HepG2 (cell line): ENCODE data around the gene PHF21B. TPM values are rescaled to one million over a fixed set of nuclear protein-coding genes. Genes with fewer than 3 reads are reported as not detected.

Experiments
- ATAC-seq: fragments of 200-7000 bp; cut with Tn5 transposase; 3 replicates; pipeline ENCODE4 v1.9.1; 2020; ENCODE audit warnings: mild to moderate bottlenecking, moderate library complexity
- BruUV-seq: library from RNA; stranded (reverse); fragments of 400-500 nt; replicated peaks from 2 replicates; lab custom pipeline; 2021; lab: Mats Ljungman, UMichigan
- CTCF ChIA-PET: fragments of 300-600 bp; formaldehyde crosslinking; extraction: SDS; loops from one replicate; lab custom pipeline; 2021; ENCODE audit warnings: low total read pairs, inconsistent platforms, low intra/inter-chr PET ratio; lab: Yijun Ruan, JAX
- POLR2A ChIA-PET: fragments of 350-600 bp; sonication (Branson Sonifier 250); formaldehyde crosslinking; loops from one replicate; lab custom pipeline; 2020; ENCODE audit warnings: antibody characterized with exemption, inconsistent platforms; lab: Yijun Ruan, JAX
- DNase-seq: peaks from one replicate; pipeline ENCODE4 v3.0.0-alpha.2; 2015; ENCODE audit warnings: low spot score
- FAIRE-seq: peaks from 3 replicates; lab custom pipeline; 2011; peaks lifted over from hg19 to GRCh38; lab: Jason Lieb, UNC
- H2AFZ ChIP-seq: one replicate; pipeline ENCODE4 v1.6.1; 2011; ENCODE audit warnings: low read length, inconsistent platforms
- H3K27ac ChIP-seq: fragments of 300-600 bp; 3 replicates; pipeline ENCODE4 v1.8.0; 2011; ENCODE audit warnings: mixed run types, mild to moderate bottlenecking, mixed read lengths, low read length, inconsistent platforms; ENCODE audit not compliant: insufficient read depth; ENCODE audit errors: extremely low read length
- H3K27me3 ChIP-seq, 2 experiments: fragments of 200-600 bp in 1 of 2; 2 replicates in 1 of 2; 3 replicates in 1 of 2; pipeline versions ENCODE4 v1.6.0 to v1.8.0; 2011; ENCODE audit warnings: low read length in 2 of 2, mild to moderate bottlenecking in 2 of 2, moderate library complexity in 2 of 2, inconsistent platforms in 1 of 2; ENCODE audit not compliant: insufficient read depth in 2 of 2, control insufficient read depth in 1 of 2
- H3K36me3 ChIP-seq, 2 experiments: fragments of 200-600 bp in 1 of 2; replicated peaks in 1 of 2; 2 replicates in 1 of 2; 3 replicates in 1 of 2; pipeline versions ENCODE4 v1.5.1 to v1.8.0; 2011; ENCODE audit warnings: low read length in 2 of 2, inconsistent platforms in 1 of 2; ENCODE audit not compliant: insufficient read depth in 2 of 2, control insufficient read depth in 1 of 2
- H3K4me1 ChIP-seq: 2 replicates; pipeline ENCODE4 v1.5.1; 2012; ENCODE audit warnings: low read length, inconsistent platforms; ENCODE audit not compliant: insufficient read depth
- H3K4me2 ChIP-seq: 2 replicates; pipeline ENCODE4 v1.6.0; 2011; ENCODE audit warnings: low read depth, low read length, inconsistent platforms
- H3K4me3 ChIP-seq, 3 experiments: fragments of 200-600 bp in 1 of 3; sonication (generic), shearing (Covaris generic) in 1 of 3; replicated peaks in 1 of 3; 2 replicates each; pipeline ENCODE4 v1.5.1; 2011 to 2016; ENCODE audit warnings: low read length in 3 of 3, inconsistent platforms in 2 of 3, low read depth in 2 of 3, mild to moderate bottlenecking in 2 of 3, control low read depth in 1 of 3, mixed read lengths in 1 of 3; ENCODE audit not compliant: insufficient read depth in 1 of 3
- H3K79me2 ChIP-seq: one replicate; pipeline ENCODE4 v1.6.1; 2011; ENCODE audit warnings: low read length, inconsistent platforms; ENCODE audit not compliant: insufficient read depth
- H3K9ac ChIP-seq: 2 replicates; pipeline ENCODE4 v1.6.0; 2011; ENCODE audit warnings: mild to moderate bottlenecking, low read depth, low read length, inconsistent platforms; ENCODE audit not compliant: insufficient read depth
- H3K9me3 ChIP-seq: 2 replicates; pipeline ENCODE4 v1.5.1; 2012; ENCODE audit warnings: mild to moderate bottlenecking, low read length
- H4K20me1 ChIP-seq: 2 replicates; pipeline ENCODE4 v1.6.0; 2011; ENCODE audit warnings: inconsistent platforms, mild to moderate bottlenecking, low read length, moderate library complexity; ENCODE audit not compliant: insufficient read depth
- CHCHD3 ChIP-seq: sonication (generic); formaldehyde crosslinking; IDR thresholded peaks from 2 replicates; pipeline ENCODE4 v1.8.0; 2022; ENCODE audit warnings: mild to moderate bottlenecking, missing genetic modification reagents, moderate library complexity
- DRAP1 ChIP-seq: IDR thresholded peaks from 2 replicates; pipeline ENCODE4 v1.6.1; 2016; ENCODE audit warnings: missing genetic modification reagents, missing compliant biosample characterization
- FOSL1 ChIP-seq: sonication (generic); formaldehyde crosslinking; IDR thresholded peaks from 2 replicates; pipeline ENCODE4 v1.9.0; 2021; ENCODE audit warnings: missing genetic modification reagents, borderline replicate concordance
- HINFP ChIP-seq: sonication (generic); formaldehyde crosslinking; IDR thresholded peaks from 2 replicates; pipeline ENCODE4 v1.4.0; 2020; ENCODE audit warnings: low read depth, mild to moderate bottlenecking, missing genetic modification reagents
- LCORL ChIP-seq, 2 experiments: fragments of 450-650 bp in 1 of 2; sonication (generic) in 1 of 2; formaldehyde crosslinking in 1 of 2; IDR thresholded peaks; 2 replicates each; pipeline versions ENCODE4 v1.5.0 to v1.6.1; 2017 to 2020; ENCODE audit warnings: antibody characterized with exemption in 1 of 2, missing genetic modification reagents in 1 of 2
- MAFK ChIP-seq, 2 experiments: IDR thresholded peaks in 1 of 2; conservative IDR thresholded peaks in 1 of 2; 2 replicates each; pipeline ENCODE4 v1.6.1; 2011; ENCODE audit warnings: improper control_type of control experiment in 2 of 2, low read length in 2 of 2
- SP2 ChIP-seq: sonication (generic); formaldehyde crosslinking; IDR thresholded peaks from 2 replicates; pipeline ENCODE4 v1.5.1; 2020; ENCODE audit warnings: mild to moderate bottlenecking, missing genetic modification reagents
- SYNCRIP ChIP-seq: fragments of 200-400 bp; formaldehyde crosslinking; IDR thresholded peaks from 2 replicates; pipeline ENCODE4 v1.6.1; 2018; ENCODE audit warnings: mild to moderate bottlenecking, low read depth, low read length; ENCODE audit not compliant: insufficient read depth
- ZFP36L1 ChIP-seq: sonication (generic); formaldehyde crosslinking; IDR thresholded peaks from 2 replicates; pipeline ENCODE4 v1.8.0; 2022; ENCODE audit warnings: mild to moderate bottlenecking, missing genetic modification reagents, moderate library complexity
- ZNF775 ChIP-seq: sonication (generic); formaldehyde crosslinking; IDR thresholded peaks from 2 replicates; pipeline ENCODE4 v1.4.0; 2020; ENCODE audit warnings: missing genetic modification reagents, mild to moderate bottlenecking, moderate library complexity, borderline replicate concordance
- WGBS: methylation state at CpG from one replicate; pipeline ENCODE4 v1.1.6; 2017; ENCODE audit warnings: low lambda C conversion rate; 5-methylcytosine and 5-hydroxymethylcytosine counted together
- in situ Hi-C: cut with HindIII; loops from 2 replicates; pipeline ENCODE4 v1.10.0; 2017; ENCODE audit warnings: low pct_unique_long_range_greater_than_20kb; ENCODE audit not compliant: extremely low pct_ligation_motif_present
- intact Hi-C: fragments of 100-400 bp; cut with micrococcal nuclease; formaldehyde crosslinking; loops from one replicate; pipeline ENCODE4 v1.10.0; 2022; ENCODE audit not compliant: unreplicated experiment
- polyA plus RNA-seq, 8 experiments: library from polyadenylated mRNA; depleted of rRNA in 3 of 8; stranded (reverse) in 7 of 8; unstranded in 1 of 8; fragments of >200 nt; fragmentation: Illumina TruSeq in 4 of 8; extraction: Trizol in 4 of 8; gene quantifications; 2 replicates each; pipeline versions ENCODE4 v1.2.1 to v1.2.3, GENCODE V29; 2011 to 2016; ENCODE audit warnings: low read depth in 4 of 8, missing spikeins in 1 of 8, mixed read lengths in 1 of 8; ENCODE audit not compliant: insufficient read depth in 1 of 8
- total RNA-seq, 5 experiments: library from RNA; depleted of rRNA; stranded (reverse); fragments of >200 nt; fragmentation: Illumina TruSeq; extraction: Trizol; gene quantifications; 2 replicates each; pipeline ENCODE4 v1.2.3, GENCODE V29; 2016; ENCODE audit warnings: low read depth in 1 of 5
- TF ChIP-seq, protein P1 (sequence below): sonication (generic); formaldehyde crosslinking; IDR thresholded peaks from 2 replicates; pipeline ENCODE4 v1.8.0; 2022; ENCODE audit warnings: mild to moderate bottlenecking, missing genetic modification reagents, borderline replicate concordance
- TF ChIP-seq, protein P2 (sequence below), 2 experiments: fragments of 450-650 bp in 1 of 2; sonication (generic) in 1 of 2; formaldehyde crosslinking; IDR thresholded peaks; 2 replicates each; pipeline versions ENCODE4 v1.5.0 to v1.8.0; 2020 to 2022; ENCODE audit warnings: mild to moderate bottlenecking in 1 of 2, missing genetic modification reagents in 1 of 2
- TF ChIP-seq, protein P3 (sequence below): sonication (generic); formaldehyde crosslinking; IDR thresholded peaks from 2 replicates; pipeline ENCODE4 v1.4.0; 2020; ENCODE audit warnings: missing genetic modification reagents, borderline replicate concordance

Gene PHF21B
- total and polyA plus RNA-seq, 2 of the 13 experiments (the other 11 are each of a cell fraction or from before 2014, with no cell fraction given): not detected

DNA sequence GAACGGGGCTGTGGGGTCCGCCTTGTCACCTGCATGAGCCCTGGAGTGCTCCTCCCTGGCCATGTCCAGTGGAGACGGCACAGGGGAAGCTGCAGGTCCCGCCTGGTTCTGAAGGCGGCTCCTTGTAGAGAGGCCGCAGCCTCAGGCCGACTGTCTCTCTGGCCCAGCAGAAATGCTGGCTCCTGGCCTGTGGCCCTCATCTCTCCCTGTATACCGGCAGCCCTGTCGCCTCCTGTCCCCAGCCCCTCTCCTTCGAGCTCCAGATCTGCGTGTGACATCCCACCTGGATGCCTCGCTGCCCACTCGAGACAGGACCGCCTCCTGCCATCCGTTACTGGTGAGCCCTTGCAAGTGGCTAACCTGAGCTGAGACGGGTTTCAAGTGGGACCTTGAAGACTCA, 73.6 kb downstream of the PHF21B start:
- peaks cover 13 to 81% of the 10 kb centered on the region in 2 experiments for H3K27me3 ChIP-seq
- DNase-seq (no peak), FAIRE-seq (no peak), ATAC-seq (no peak)
- in situ Hi-C loops: no loop called here
- no peaks in the 10 kb centered on the region for H3K4me1 ChIP-seq
- no peaks in the 10 kb centered on the region for H4K20me1 ChIP-seq
- H3K27ac ChIP-seq: no peak overlapping the region
- no peaks in the 10 kb centered on the region for H3K36me3 ChIP-seq
- no peak overlapping the region for H3K4me2 ChIP-seq
- H3K9ac ChIP-seq: no peak overlapping the region
- H3K79me2 ChIP-seq: no peaks in the 10 kb centered on the region
- POLR2A ChIA-PET: no interaction called here
- 23% methylated on average over 9 of the region's 16 CpGs for WGBS
- no peak for TF ChIP-seq SP2 (CRISPR knock-in tag)
- no peak for TF ChIP-seq ZFP36L1 (CRISPR knock-in tag)
- TF ChIP-seq ZNF775 (CRISPR knock-in tag): no peak
- no peak for TF ChIP-seq SYNCRIP
- TF ChIP-seq, protein P1, sequence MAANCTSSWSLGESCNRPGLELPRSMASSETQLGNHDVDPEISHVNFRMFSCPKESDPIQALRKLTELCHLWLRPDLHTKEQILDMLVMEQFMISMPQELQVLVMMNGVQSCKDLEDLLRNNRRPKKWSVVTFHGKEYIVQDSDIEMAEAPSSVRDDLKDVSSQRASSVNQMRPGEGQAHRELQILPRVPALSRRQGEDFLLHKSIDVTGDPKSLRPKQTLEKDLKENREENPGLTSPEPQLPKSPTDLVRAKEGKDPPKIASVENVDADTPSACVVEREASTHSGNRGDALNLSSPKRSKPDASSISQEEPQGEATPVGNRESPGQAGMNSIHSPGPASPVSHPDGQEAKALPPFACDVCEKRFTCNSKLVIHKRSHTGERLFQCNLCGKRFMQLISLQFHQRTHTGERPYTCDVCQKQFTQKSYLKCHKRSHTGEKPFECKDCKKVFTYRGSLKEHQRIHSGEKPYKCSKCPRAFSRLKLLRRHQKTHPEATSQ (CRISPR knock-in tag): no peak
- TF ChIP-seq LCORL (IDR thresholded peaks at IDR 0.05): no peak
- TF ChIP-seq LCORL (CRISPR knock-in tag; IDR thresholded peaks at IDR 0.05): no peak
- TF ChIP-seq HINFP: no peak
- TF ChIP-seq CHCHD3: no peak
- no peak for TF ChIP-seq FOSL1 (CRISPR knock-in tag)
- TF ChIP-seq, protein P2, sequence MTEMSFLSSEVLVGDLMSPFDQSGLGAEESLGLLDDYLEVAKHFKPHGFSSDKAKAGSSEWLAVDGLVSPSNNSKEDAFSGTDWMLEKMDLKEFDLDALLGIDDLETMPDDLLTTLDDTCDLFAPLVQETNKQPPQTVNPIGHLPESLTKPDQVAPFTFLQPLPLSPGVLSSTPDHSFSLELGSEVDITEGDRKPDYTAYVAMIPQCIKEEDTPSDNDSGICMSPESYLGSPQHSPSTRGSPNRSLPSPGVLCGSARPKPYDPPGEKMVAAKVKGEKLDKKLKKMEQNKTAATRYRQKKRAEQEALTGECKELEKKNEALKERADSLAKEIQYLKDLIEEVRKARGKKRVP (CRISPR knock-in tag; IDR thresholded peaks at IDR 0.05): no peak
- TF ChIP-seq, protein P3, sequence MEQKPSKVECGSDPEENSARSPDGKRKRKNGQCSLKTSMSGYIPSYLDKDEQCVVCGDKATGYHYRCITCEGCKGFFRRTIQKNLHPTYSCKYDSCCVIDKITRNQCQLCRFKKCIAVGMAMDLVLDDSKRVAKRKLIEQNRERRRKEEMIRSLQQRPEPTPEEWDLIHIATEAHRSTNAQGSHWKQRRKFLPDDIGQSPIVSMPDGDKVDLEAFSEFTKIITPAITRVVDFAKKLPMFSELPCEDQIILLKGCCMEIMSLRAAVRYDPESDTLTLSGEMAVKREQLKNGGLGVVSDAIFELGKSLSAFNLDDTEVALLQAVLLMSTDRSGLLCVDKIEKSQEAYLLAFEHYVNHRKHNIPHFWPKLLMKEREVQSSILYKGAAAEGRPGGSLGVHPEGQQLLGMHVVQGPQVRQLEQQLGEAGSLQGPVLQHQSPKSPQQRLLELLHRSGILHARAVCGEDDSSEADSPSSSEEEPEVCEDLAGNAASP: no peak
- TF ChIP-seq DRAP1 (CRISPR knock-in tag): no peak
- no peak for TF ChIP-seq MAFK (conservative IDR thresholded peaks at IDR 0.05 in 1 of 2, IDR thresholded peaks at IDR 0.05 in 1 of 2; ENCODE audit: low read length in 2 of 2)
- TF ChIP-seq, all 625 proteins: peak for 0
- CTCF ChIA-PET: no interaction called here
- Histone ChIP-seq H3K4me3 (no peak overlapping the region), H2AFZ (no peak overlapping the region), H3K9me3 (no peaks in the 10 kb centered on the region)
- no TSS peak for BruUV-seq
- intact Hi-C loops: no loop called here
